HG03103 (cell line): ENCODE data around the gene PPM1F.
"Not testable (repeated sequence)": the region's sequence is repeated elsewhere in the genome, so short reads cannot be mapped to it uniquely, and the experiment has no call there.

ENCODE experiments used
- ATAC-seq: cut with Tn5 transposase; IDR thresholded peaks from one replicate; pipeline ENCODE4 v1.9.1; 2021; ENCODE audit warnings: low read depth; ENCODE audit not compliant: unreplicated experiment

The PPM1F gene

GRCh38 chr22:21942407-21943343 lies 10.0 kb downstream of the PPM1F start:
- no peak for ATAC-seq

- no peak for ATAC-seq
Observed at GRCh38 chr22:21941921-21942320, 10.7 kb downstream of the PPM1F start.

DNA sequence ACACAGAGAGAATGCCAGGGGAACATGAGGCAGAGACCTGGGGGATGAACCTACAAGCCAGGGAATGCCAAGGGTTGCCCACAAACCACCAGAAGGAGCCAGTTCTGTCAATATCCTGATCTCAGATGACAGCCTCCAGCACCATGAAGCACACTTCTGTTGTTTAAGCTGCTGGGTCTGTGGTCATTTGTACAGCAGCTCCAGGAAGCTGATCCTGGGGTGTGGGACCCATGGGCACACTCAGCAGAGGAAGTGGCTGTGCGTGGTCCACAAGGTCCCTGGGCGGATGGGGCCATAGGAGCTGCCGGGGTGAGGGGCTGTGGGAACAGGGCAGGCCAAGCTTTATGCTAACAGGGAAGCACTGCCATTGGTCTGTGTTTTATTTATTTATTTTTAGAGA lies 12.1 kb downstream of the PPM1F start:
- ATAC-seq: no peak

GRCh38 chr22:21939935-21940334 lies 12.7 kb downstream of the PPM1F start:
- ATAC-seq: not testable (repeated sequence)

- ATAC-seq: no peak
Observed at GRCh38 chr22:21939461-21939913, 13.2 kb downstream of the PPM1F start.

GRCh38 chr22:21938906-21939305 lies 13.7 kb downstream of the PPM1F start:
- ATAC-seq: no peak

DNA sequence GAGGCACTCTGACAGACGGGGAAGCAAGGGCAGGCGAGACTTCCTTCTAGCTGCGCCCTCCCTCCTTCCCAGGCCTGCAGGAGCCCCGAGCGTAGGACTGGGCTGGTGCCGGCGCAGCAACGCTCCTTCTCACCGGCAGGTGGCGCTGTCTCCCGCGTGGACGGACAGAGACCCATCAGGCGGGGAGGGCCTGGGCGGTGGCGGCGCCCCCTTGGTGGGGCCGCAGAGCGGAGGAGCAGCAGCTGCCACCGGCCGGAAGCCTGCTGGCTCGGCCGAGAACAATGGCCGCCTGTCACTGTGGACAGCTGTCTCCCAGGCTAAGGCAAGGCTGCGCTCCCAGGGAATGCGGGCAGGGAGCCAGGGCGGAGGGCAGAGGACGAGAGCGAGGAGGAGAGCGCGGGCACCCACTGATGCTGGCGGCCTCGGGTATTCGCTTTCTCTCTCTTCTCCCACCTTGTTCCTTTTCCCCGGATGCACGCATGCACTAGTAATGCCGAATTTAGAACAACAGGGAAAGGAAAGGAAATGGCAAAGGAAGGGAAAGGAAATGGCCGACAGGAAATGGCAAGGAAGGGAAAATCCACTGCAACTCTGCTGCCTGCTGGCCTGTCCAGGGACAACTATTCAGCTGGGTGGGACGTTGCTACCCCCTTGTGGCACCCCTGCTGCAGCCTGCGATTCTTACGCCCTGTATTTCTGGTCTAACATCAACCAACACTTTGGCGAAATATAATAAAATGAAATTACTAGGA lies 14.4 kb downstream of the PPM1F start:
- peak; percentile 72 for ATAC-seq

GRCh38 chr22:21937821-21938070 lies 14.9 kb downstream of the PPM1F start:
- ATAC-seq: no peak

GRCh38 chr22:21937041-21937820 lies 15.4 kb downstream of the PPM1F start:
- ATAC-seq: no peak

- no peak for ATAC-seq
Observed at GRCh38 chr22:21936151-21936775, 16.4 kb downstream of the PPM1F start.

GRCh38 chr22:21933910-21934309 lies 18.7 kb downstream of the PPM1F start:
- ATAC-seq: no peak

GRCh38 chr22:21933413-21933812 lies 19.2 kb downstream of the PPM1F start:
- no peak for ATAC-seq

DNA sequence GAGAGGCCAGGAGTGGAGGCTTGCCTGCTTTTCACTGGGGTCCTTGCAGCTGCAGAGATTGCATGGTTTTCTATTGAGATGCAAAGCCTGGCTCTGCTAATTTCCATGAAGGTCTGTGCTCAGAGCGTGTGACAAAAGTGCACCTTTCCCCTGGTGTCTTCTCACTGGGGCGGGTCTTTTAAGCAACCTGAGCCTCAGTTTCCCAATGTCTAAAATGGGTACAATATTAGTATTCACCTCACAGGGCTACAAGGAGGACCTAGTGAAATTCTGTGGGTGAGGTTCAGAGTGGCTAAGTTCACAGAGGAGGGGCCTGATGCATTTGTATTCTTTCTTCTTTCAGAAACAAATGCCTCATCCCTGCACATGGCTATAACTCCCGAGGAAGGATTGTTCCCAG lies 20.3 kb downstream of the PPM1F start:
- no peak for ATAC-seq

- no peak for ATAC-seq
Observed at GRCh38 chr22:21931056-21931455, 21.6 kb downstream of the PPM1F start.

GRCh38 chr22:21929253-21929652 lies 23.4 kb downstream of the PPM1F start:
- no peak for ATAC-seq

DNA sequence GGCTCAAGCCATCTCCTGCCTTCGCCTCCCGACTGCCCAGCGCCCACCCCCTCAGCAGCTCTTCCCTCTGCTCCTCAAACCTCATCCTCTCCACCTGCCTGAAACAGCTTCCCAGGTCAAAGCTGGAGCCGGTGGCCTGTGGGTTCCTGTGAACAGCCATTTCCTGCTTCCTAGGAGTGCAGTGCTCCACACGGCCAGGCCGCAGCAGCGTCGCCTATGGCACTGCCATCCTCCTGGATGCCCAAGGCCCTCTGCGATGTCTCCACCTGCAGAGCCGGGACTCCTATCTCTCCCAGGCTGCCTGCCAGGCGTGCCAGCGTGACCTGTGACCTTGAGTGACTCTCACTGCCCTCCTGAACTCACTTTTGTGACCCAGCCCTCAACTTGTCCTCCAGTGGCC lies 24.6 kb downstream of the PPM1F start:
- no peak for ATAC-seq

DNA sequence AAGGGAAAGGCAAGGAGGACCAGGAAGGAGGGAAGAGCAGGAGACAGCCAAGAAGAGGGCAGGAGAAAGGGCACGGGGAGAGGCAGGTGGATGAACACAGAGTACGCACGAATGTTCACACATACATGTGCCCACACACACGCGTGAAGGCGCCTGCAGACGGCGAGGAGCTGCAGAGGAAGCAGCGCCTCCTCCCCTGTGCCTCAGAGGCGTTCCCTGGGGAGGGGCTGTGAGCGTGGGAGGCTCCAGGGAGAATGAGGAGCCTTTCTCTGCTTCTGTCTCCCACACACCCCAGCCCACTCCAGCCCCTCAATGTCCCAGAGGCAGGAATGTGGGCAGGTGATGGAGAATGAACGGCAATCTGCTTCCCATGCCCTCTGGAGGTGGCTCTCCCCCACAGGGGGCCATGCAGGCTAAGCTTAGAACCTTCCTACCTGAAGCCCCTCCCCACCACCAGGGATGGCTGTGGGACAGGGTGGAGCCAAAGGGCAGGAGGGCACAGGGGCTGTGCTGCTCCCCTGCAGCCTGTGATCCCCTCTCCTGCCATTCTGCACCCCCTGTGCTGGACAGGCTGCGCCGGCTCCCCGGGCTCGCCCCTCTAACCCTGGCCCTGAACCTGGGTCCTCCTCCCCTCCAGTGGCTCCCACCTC lies 25.3 kb downstream of the PPM1F start:
- no peak for ATAC-seq

DNA sequence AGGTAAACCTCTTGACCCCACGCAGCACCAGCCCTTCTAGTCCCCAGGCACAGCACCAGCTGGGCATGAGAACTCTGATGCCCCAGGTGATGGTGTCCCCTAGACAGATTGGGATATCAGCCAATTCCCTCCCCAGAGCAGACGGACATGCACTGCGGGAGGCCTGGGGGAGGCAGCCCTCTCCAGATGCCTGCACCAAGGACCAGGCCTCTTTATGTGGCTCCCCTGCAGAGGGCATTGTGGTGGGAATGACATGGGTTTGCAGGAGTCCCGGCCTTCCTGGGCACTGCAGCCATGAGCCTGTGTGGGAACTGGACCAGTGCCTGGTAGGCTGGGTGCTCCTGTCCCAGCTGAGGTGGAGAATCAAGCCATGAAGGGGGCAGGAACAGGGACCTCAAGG lies 25.9 kb downstream of the PPM1F start:
- ATAC-seq: no peak

DNA sequence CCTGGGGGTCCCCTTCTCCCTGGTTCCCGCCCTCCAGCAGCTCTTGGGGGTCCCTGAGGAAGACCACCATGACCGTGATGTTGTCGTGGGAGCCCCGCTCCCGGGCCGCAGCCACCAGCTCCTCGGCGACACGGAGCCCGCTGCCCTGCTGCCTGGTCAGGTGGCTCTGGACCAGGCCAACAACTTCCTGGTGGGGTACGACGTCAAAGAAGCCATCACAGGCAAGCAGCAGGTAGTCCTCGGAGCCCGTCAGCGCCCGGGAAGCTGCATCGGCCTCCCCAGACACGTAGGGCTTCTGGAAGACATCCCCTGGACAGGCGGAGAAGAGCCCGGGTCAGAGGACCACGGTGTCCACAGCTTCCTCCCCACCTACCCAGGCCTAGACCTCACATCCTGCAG lies 29.5 kb downstream of the PPM1F start:
- ATAC-seq: no peak
